Endothelial cell (in vitro differentiated cells): Measurements from ENCODE around the gene ATF6B. TPM values are rescaled to one million over a fixed set of nuclear protein-coding genes. Genes with fewer than 3 reads are reported as not detected.

ENCODE experiments used
- DNase-seq: peaks from one replicate; pipeline ENCODE4 v3.0.0; 2021; ENCODE audit warnings: low spot score
- H3K27ac Mint-ChIP-seq: one replicate; pipeline ENCODE4 v1.8.0; 2021; ENCODE audit warnings: mixed read lengths, inconsistent platforms; ENCODE audit not compliant: unreplicated experiment
- H3K27me3 Mint-ChIP-seq: one replicate; pipeline ENCODE4 v1.8.0; 2021; ENCODE audit warnings: mild to moderate bottlenecking, moderate library complexity, mixed read lengths, inconsistent platforms; ENCODE audit not compliant: unreplicated experiment
- H3K36me3 Mint-ChIP-seq: one replicate; pipeline ENCODE4 v1.8.0; 2021; ENCODE audit warnings: mild to moderate bottlenecking, low read depth, mixed read lengths, inconsistent platforms; ENCODE audit not compliant: unreplicated experiment
- H3K4me1 Mint-ChIP-seq: one replicate; pipeline ENCODE4 v1.8.0; 2021; ENCODE audit warnings: mild to moderate bottlenecking, mixed read lengths, inconsistent platforms; ENCODE audit not compliant: unreplicated experiment
- H3K4me3 Mint-ChIP-seq: one replicate; pipeline ENCODE4 v1.8.0; 2021; ENCODE audit warnings: mild to moderate bottlenecking, mixed read lengths, inconsistent platforms; ENCODE audit not compliant: unreplicated experiment
- H3K9me3 Mint-ChIP-seq: one replicate; pipeline ENCODE4 v1.8.0; 2021; ENCODE audit warnings: mixed read lengths, inconsistent platforms; ENCODE audit not compliant: unreplicated experiment
- long read RNA-seq: library from polyadenylated mRNA; unstranded; transcript quantifications from one replicate; pipeline ENCODE4 v2.0.0, GENCODE V29; 2020; ENCODE audit not compliant: unreplicated experiment
- total RNA-seq: library from RNA; stranded (reverse); fragmentation: NEBNext Ultra II Directional; extraction: Animal tissue kit (Norgen Biotek cat#: 25700); gene quantifications from one replicate; pipeline ENCODE4 v1.2.1, GENCODE V29; 2021; ENCODE audit not compliant: unreplicated experiment
- TF ChIP-seq, protein P1 (sequence below): fragments of 200-600 bp; sonication (generic); IDR thresholded peaks from one replicate; pipeline ENCODE4 v1.5.0; 2021; ENCODE audit warnings: antibody characterized with exemption; ENCODE audit not compliant: unreplicated experiment

The ATF6B gene
- 72.9 TPM for total RNA-seq
- long read RNA-seq, partial matches to known transcripts, result 5 of 8 reads
- long read RNA-seq, other reads (novel, unspliced or antisense), result 0 of 8 reads

DNA sequence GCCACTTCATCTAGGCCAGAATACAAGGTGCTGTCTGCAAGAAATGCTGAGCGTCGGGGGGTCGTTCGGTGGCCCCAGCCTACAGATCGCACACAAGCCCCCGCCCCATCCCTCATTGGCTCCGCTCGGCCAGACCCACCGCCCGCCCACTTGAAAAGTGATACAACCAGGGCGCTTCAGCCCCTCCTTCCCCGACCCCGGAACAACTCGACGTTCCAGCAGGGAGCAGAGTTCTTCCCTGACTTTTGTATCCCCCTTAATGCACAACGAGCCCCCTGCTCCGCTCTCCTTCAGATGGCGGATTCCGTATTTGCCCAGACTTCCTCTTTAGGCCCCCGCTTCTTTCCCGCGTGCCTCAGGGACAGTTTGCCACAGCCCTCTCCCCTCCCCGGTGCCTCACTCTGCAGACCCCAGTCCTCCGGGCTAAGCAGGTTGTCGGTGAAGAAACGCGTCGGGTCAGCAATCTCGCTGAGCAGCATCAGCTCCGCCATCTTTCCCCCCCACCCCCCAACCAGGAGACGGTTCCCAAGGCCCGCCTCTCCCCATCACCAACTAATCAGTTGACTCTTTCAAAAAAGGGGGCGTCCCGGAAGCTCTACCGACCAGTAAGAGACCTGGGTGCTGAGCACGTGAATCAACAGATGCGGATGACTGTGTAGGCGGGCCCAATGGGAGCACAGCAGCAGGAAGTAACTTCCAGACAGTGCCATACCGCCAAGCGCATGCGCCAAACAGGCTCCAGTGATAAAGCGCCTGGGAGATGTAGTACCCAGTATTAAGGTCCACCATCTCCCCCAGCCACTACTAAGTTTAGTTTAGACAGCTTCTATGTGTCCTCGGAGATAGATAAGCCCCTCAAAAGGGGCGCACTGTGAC lies at the start of gene ATF6B:
ATF6B (minus strand) TSS at position 530 of the 876 bp plus-strand sequence; CDS start at position 491, 39 bp downstream.
- Mint-ChIP-seq H3K9me3 (no peaks in the 10 kb centered on the region), H3K4me1 (peaks cover 34% of the 10 kb centered on the region), H3K36me3 (peaks cover 12% of the 10 kb centered on the region), H3K27ac (peak within 1 kb of the TSS; percentile 97), H3K4me3 (peak within 1 kb of the TSS; percentile 98), H3K27me3 (peaks cover 6% of the 10 kb centered on the region)
- TF ChIP-seq, protein P1, sequence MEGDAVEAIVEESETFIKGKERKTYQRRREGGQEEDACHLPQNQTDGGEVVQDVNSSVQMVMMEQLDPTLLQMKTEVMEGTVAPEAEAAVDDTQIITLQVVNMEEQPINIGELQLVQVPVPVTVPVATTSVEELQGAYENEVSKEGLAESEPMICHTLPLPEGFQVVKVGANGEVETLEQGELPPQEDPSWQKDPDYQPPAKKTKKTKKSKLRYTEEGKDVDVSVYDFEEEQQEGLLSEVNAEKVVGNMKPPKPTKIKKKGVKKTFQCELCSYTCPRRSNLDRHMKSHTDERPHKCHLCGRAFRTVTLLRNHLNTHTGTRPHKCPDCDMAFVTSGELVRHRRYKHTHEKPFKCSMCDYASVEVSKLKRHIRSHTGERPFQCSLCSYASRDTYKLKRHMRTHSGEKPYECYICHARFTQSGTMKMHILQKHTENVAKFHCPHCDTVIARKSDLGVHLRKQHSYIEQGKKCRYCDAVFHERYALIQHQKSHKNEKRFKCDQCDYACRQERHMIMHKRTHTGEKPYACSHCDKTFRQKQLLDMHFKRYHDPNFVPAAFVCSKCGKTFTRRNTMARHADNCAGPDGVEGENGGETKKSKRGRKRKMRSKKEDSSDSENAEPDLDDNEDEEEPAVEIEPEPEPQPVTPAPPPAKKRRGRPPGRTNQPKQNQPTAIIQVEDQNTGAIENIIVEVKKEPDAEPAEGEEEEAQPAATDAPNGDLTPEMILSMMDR, result no peak
- DNase-seq, result peak; percentile 83

DNA sequence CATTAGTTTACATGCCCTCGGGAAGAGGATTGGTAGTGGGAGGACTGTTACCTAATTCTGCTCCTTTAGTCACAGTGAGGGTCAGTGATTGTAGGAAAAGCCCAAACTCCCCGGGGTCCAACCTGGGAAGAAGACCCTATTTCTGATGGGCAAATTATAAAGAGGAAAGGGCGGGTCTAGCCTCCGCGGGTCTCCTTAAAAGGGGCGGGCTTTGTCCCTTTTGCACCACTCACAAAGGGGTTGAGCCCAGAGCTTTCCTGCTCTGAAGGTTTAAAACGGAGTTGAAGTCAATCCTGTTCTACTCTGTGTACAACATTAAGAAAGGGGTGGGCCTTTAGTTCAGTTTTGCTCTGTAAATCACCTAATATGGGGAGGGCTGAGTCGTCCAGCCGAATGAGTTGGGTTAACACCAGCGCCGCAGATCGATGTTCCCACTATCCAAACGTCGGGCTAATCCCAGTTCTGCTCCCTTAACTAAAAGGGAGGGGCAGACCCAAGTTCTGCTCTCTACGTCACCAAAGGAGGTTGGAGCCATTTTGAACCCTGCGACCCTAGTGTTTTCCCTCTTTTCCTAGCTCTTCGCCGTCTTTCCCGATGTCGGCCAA lies 49.2 kb upstream of the ATF6B start:
- Mint-ChIP-seq H3K36me3 (peaks cover 7% of the 10 kb centered on the region), H3K4me1 (peaks cover 72% of the 10 kb centered on the region), H3K27ac (peak overlapping the region; percentile 95), H3K4me3 (peak overlapping the region; percentile 98), H3K27me3 (peaks cover 12% of the 10 kb centered on the region), H3K9me3 (no peaks in the 10 kb centered on the region)
- TF ChIP-seq, protein P1, result no peak
- DNase-seq, result no peak

DNA sequence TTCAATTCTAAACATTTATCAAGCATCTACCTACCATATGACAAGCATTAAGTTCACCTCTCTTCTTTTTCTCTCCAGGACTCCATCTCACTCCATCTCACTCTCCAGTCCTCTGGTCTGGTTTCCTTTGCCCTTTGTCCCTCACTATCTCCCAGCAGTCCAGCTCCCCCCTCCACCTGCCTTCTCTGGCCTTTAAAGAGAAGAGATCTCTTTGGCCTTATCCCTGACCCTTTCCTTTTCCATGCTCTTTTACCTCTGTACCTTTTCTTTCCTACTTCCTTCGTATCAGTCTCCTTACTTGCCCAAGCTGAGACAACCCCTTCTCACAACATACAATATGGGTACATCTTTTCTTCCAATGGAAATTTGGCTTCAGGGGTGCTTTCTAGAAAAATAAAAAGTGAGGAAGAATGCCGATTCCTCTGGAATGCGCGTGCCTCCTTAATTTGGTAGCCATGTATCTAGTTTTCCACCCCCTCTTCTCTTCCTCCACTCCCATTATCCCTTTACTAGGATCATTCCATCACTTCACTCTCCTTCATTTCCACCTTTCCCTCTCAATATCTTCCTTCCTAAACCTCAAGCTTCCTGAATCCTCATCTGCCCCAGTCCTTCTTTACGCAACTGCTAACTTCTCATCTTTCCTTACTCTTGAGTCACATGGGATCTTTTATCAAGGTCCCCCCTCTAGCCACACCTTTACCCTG lies 48.6 kb upstream of the ATF6B start:
- H3K4me3 Mint-ChIP-seq, result peak overlapping the region; percentile 98
- peaks cover 7% of the 10 kb centered on the region for H3K36me3 Mint-ChIP-seq
- peaks cover 72% of the 10 kb centered on the region for H3K4me1 Mint-ChIP-seq
- DNase-seq, result no peak
- H3K9me3 Mint-ChIP-seq, result no peaks in the 10 kb centered on the region
- H3K27me3 Mint-ChIP-seq, result peaks cover 12% of the 10 kb centered on the region
- peak overlapping the region; percentile 95 for H3K27ac Mint-ChIP-seq
- TF ChIP-seq, protein P1, result no peak

DNA sequence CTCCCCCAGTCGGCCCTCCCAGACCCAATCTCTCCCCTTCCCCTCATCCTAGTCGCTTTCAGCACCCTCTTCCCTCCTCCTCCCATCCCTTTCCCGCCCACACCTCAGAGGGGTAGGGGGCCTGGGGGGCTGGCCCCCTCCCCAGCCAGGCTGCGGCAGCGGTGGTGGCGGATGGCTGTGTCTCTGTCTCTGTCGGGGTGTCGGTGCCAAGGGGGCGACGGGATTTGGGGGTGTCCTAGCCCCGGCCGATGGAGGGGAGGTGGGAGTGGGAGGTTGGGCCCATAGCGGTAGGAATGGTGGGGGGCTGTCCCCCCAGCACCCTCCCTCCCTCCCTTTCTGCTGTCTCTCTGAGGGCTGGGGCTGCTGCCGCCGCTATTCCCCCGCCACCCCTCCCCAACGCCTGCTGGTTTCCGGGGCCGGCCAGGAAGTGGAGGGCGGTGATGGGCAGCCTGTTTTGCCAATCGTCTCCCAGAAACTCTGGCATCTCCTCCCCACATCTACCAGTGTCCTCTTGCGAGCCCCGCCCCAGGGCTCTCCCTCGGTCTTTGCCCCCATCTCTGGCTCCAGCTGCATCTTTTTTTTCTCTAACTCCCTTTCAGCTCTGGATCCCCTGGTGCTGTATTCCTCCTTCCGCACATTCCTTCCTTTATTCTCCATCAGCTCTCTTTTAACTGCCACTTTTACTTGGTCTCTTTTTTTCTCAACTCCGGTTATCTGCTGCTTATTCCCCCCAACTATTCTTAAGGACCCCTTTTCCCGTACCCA lies 47.8 kb upstream of the ATF6B start, which contains the start of gene AGPAT1:
AGPAT1 (minus strand) TSS at position 374 of the 765 bp plus-strand sequence. CDS start 4,588 bp downstream, outside the sequence.
- Mint-ChIP-seq H3K27ac (peak within 1 kb of the TSS; percentile 95), H3K4me3 (peak within 1 kb of the TSS; percentile 98), H3K36me3 (peaks cover 10% of the 10 kb centered on the region), H3K9me3 (no peaks in the 10 kb centered on the region), H3K4me1 (peaks cover 71% of the 10 kb centered on the region), H3K27me3 (peaks cover 9% of the 10 kb centered on the region)
- DNase-seq, result peak; percentile 88
- TF ChIP-seq, protein P1, result no peak
